ENCODE results near the gene MYCBP2. TPM values are rescaled to one million over a fixed set of nuclear protein-coding genes. Genes with fewer than 3 reads are reported as not detected.

MYCBP2 gene
- total RNA-seq, 2 experiments from 2014 or later, result 121 to 125 TPM

DNA sequence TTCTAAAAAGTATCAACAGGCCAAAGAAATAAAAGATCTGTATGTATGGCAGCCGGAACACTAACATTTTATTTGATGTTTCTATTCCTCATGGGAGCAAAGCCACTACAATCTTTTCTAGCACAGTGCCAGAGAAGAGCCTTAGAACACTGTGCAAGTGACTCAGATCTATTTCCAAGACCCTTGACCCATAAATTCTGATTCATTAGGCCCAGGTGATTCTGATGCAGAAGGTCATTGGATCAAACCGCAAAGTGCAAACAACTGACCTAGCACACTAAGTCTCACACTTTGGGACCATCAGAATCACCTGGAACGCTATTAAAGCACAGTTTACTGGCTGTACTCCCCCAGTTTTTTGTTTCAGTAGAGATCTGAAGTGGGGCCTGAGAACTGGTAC, 87.6 kb downstream of the MYCBP2 start:
- Histone ChIP-seq H3K4me1 (ENCODE audit: insufficient read depth, low read length, poor library complexity, severe bottlenecking) (no peaks in the 10 kb centered on the region), H3K9me3 (ENCODE audit: low read length) (no peaks in the 10 kb centered on the region), H3K79me2 (ENCODE audit: insufficient read depth, low read depth, low read length) (0 out of 2 replicates have a peak, but pooled peaks cover 9% of the 10 kb centered on the region), H3K9me2 (ENCODE audit: insufficient read depth, low read length) (no peaks in the 10 kb centered on the region), H3K4me3 (ENCODE audit: low read depth, low read length, poor library complexity, severe bottlenecking) (no peak overlapping the region), H3K4me2 (ENCODE audit: low read length) (no peak overlapping the region), H2AFZ (ENCODE audit: low read length) (no peak overlapping the region), H3K36me3 (ENCODE audit: insufficient read depth, low read length) (peaks cover 87% of the 10 kb centered on the region), H3K27ac (ENCODE audit: low read depth, low read length, poor library complexity, severe bottlenecking) (no peak overlapping the region), H4K20me1 (ENCODE audit: insufficient read depth, low read length) (no peaks in the 10 kb centered on the region)
- no peak for DNase-seq (ENCODE audit: low spot score)
- ChIA-PET POLR2A (no interaction called here), CTCF (ENCODE audit: unreplicated experiment) (no interaction called here)
- TF ChIP-seq EZH2phosphoT487 (IDR thresholded peaks at IDR 0.05; ENCODE audit: borderline replicate concordance, low read depth, low read length), result no peak
- TF ChIP-seq, protein P1, sequence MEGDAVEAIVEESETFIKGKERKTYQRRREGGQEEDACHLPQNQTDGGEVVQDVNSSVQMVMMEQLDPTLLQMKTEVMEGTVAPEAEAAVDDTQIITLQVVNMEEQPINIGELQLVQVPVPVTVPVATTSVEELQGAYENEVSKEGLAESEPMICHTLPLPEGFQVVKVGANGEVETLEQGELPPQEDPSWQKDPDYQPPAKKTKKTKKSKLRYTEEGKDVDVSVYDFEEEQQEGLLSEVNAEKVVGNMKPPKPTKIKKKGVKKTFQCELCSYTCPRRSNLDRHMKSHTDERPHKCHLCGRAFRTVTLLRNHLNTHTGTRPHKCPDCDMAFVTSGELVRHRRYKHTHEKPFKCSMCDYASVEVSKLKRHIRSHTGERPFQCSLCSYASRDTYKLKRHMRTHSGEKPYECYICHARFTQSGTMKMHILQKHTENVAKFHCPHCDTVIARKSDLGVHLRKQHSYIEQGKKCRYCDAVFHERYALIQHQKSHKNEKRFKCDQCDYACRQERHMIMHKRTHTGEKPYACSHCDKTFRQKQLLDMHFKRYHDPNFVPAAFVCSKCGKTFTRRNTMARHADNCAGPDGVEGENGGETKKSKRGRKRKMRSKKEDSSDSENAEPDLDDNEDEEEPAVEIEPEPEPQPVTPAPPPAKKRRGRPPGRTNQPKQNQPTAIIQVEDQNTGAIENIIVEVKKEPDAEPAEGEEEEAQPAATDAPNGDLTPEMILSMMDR (conservative IDR thresholded peaks at IDR 0.05; ENCODE audit: low read length), result no peak
- no TSS peak for BruUV-seq (replicated peaks)
- intact Hi-C loops (cut with micrococcal nuclease; ENCODE audit: unreplicated experiment), result no loop called here

DNA sequence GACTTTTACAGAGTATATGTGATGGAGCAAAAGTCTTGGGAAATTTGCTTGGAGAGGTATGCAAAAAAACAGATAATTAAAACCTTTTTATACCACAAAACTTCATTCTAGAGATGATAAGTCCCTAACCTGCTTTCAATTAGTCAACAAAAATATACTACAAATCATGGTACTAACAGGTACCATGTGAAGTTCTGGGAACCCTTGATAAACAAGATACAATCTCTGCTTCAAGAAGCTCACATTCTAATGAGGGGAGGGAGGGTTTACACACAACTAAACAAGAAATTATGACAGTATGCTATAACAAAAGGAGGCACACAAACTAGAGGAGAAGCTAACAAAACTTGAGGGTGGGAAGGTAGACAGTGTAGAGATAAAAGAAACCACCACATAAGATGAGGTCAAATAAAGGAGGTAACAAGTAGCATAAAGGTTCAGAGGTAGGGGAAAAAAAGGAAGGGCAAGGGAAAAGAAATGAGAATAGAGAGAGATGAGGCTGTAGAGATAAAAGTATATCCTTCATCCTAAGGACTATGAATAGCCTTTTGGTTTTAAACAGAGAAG, 91.4 kb downstream of the MYCBP2 start:
- TF ChIP-seq, protein P1 (conservative IDR thresholded peaks at IDR 0.05; ENCODE audit: low read length), result no peak
- no peak for TF ChIP-seq EZH2phosphoT487 (IDR thresholded peaks at IDR 0.05; ENCODE audit: borderline replicate concordance, low read depth, low read length)
- Histone ChIP-seq H3K4me1 (ENCODE audit: insufficient read depth, low read length, poor library complexity, severe bottlenecking) (no peaks in the 10 kb centered on the region), H3K27ac (ENCODE audit: low read depth, low read length, poor library complexity, severe bottlenecking) (no peak overlapping the region), H3K4me2 (ENCODE audit: low read length) (no peak overlapping the region), H3K9me2 (ENCODE audit: insufficient read depth, low read length) (no peaks in the 10 kb centered on the region), H3K79me2 (ENCODE audit: insufficient read depth, low read depth, low read length) (0 out of 2 replicates have a peak, but pooled peaks cover 3% of the 10 kb centered on the region), H2AFZ (ENCODE audit: low read length) (no peak overlapping the region), H3K4me3 (ENCODE audit: low read depth, low read length, poor library complexity, severe bottlenecking) (no peak overlapping the region), H3K36me3 (ENCODE audit: insufficient read depth, low read length) (peaks cover 71% of the 10 kb centered on the region), H4K20me1 (ENCODE audit: insufficient read depth, low read length) (no peaks in the 10 kb centered on the region), H3K9me3 (ENCODE audit: low read length) (no peaks in the 10 kb centered on the region)
- POLR2A ChIA-PET, result interaction anchor here (0.5 to 1.1 kb wide), 3 partner anchors 23 to 267 kb away, joined by 3 to 5 read pairs (median 3); no protein-coding TSS in a partner anchor
- BruUV-seq (replicated peaks), result no TSS peak
- intact Hi-C loops (cut with micrococcal nuclease; ENCODE audit: unreplicated experiment), result no loop called here
- CTCF ChIA-PET (ENCODE audit: unreplicated experiment), result no interaction called here
- DNase-seq (ENCODE audit: low spot score), result no peak

DNA sequence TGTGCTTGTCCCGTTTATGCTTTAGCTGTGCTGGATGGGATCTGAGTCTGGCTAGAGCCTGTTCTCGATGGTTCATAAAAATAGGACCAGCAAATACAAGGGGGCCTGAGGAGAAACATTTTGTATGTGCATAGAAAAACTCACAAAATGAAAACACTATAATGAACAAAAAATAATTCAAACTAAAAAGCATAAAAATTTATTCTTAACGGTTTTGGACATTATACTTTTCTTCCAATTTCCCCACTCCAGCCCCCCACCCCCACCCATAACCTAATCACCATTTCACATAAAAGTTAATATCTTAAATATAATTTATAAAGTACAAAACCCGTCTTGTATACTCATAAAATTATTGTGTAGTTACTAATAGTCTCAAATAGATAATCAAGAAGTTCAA, 93.7 kb downstream of the MYCBP2 start:
- H2AFZ ChIP-seq (ENCODE audit: low read length), result no peak overlapping the region
- H3K4me2 ChIP-seq (ENCODE audit: low read length), result no peak overlapping the region
- intact Hi-C loops (cut with micrococcal nuclease; ENCODE audit: unreplicated experiment), result no loop called here
- no peaks in the 10 kb centered on the region for H3K9me2 ChIP-seq (ENCODE audit: insufficient read depth, low read length)
- no peaks in the 10 kb centered on the region for H4K20me1 ChIP-seq (ENCODE audit: insufficient read depth, low read length)
- no peak for DNase-seq (ENCODE audit: low spot score)
- CTCF ChIA-PET (ENCODE audit: unreplicated experiment), result no interaction called here
- H3K79me2 ChIP-seq (ENCODE audit: insufficient read depth, low read depth, low read length), result 0 out of 2 replicates have a peak, but pooled peaks cover 3% of the 10 kb centered on the region
- peaks cover 54% of the 10 kb centered on the region for H3K36me3 ChIP-seq (ENCODE audit: insufficient read depth, low read length)
- H3K27ac ChIP-seq (ENCODE audit: low read depth, low read length, poor library complexity, severe bottlenecking), result no peak overlapping the region
- no TSS peak for BruUV-seq (replicated peaks)
- TF ChIP-seq EZH2phosphoT487 (IDR thresholded peaks at IDR 0.05; ENCODE audit: borderline replicate concordance, low read depth, low read length), result no peak
- TF ChIP-seq, protein P1 (conservative IDR thresholded peaks at IDR 0.05; ENCODE audit: low read length), result no peak
- H3K4me1 ChIP-seq (ENCODE audit: insufficient read depth, low read length, poor library complexity, severe bottlenecking), result no peaks in the 10 kb centered on the region
- no peaks in the 10 kb centered on the region for H3K9me3 ChIP-seq (ENCODE audit: low read length)
- POLR2A ChIA-PET, result interaction anchor here (0.9 to 1.8 kb wide), 2 partner anchors 9 to 92 kb away, joined by 4 to 5 read pairs; no protein-coding TSS in a partner anchor
- H3K4me3 ChIP-seq (ENCODE audit: low read depth, low read length, poor library complexity, severe bottlenecking), result no peak overlapping the region

All from OCI-LY7 (cell line).